Measurements from ENCODE around the gene TXNRD3.

TXNRD3 gene

DNA sequence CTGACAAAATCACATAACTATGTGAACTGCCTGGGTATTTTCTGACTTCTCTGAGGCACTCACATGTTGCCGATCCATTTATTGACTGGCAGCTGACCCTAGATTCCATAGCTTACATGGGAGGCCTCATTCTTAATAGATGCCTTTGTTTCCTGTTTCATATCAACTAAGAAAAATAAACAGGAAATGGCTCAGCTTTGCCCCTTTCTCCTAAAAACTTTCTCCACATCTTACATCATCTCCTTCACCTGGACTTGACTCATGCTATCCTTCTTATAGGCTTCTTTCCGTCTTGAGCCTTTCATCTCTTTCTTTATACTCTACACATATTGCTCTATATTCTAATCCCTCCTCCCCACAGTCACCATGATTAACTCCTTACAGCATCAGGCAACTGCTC is 38.0 kb downstream of the TXNRD3 start:
- no peaks in the 10 kb centered on the region for H3K27me3 ChIP-seq (ENCODE audit: control insufficient read depth in 3 of 3, insufficient read depth in 3 of 3, low read depth in 1 of 3, low read length in 3 of 3)
- H3K9me3 ChIP-seq (replicated peaks in 1 of 2; ENCODE audit: control insufficient read depth in 2 of 2, insufficient read depth in 1 of 2, low read depth in 1 of 2, low read length in 2 of 2): no peaks in the 10 kb centered on the region
- H3K79me1 ChIP-seq (ENCODE audit: low read depth, low read length): no peaks in the 10 kb centered on the region
- no peak overlapping the region for H3K4me3 ChIP-seq (ENCODE audit: low read length in 2 of 2)
- H2AK5ac ChIP-seq (ENCODE audit: low read depth, low read length): no peak overlapping the region
- no CpG with 5 or more reads among the region's 2 CpGs for WGBS, 2 donors (ENCODE audit: extremely low coverage in 2 of 2, insufficient read length in 2 of 2, insufficient replicate concordance in 1 of 2)
- H2BK15ac ChIP-seq (ENCODE audit: low read length): no peak overlapping the region
- H3K27ac ChIP-seq (replicated peaks; ENCODE audit: low read length): no peak overlapping the region
- H3K14ac ChIP-seq (ENCODE audit: low read length): no peak overlapping the region
- H3K4ac ChIP-seq (ENCODE audit: low read length): no peak overlapping the region
- H2AFZ ChIP-seq (ENCODE audit: low read length): no peak overlapping the region
- H3K4me2 ChIP-seq (ENCODE audit: insufficient read depth, low read length, poor library complexity, severe bottlenecking): no peak overlapping the region
- no peak overlapping the region for H2BK12ac ChIP-seq (ENCODE audit: low read length)
- H3K36me3 ChIP-seq (replicated peaks in 1 of 2; ENCODE audit: control insufficient read depth in 2 of 2, insufficient read depth in 2 of 2, low read length in 2 of 2): no peaks in the 10 kb centered on the region
- H2BK5ac ChIP-seq (ENCODE audit: low read length): no peak overlapping the region
- H4K91ac ChIP-seq (ENCODE audit: low read depth, low read length, poor library complexity): no peak overlapping the region
- no peak overlapping the region for H3K9ac ChIP-seq (ENCODE audit: low read depth, low read length, poor library complexity)
- H3K23ac ChIP-seq (ENCODE audit: low read depth, low read length, poor library complexity): no peak overlapping the region
- no peak overlapping the region for H2BK120ac ChIP-seq (ENCODE audit: low read depth, low read length)
- peaks cover 0 to 6% of the 10 kb centered on the region in 2 donors for H3K4me1 ChIP-seq (ENCODE audit: control insufficient read depth in 2 of 2, insufficient read depth in 1 of 2, low read depth in 1 of 2, low read length in 2 of 2)
- no peak overlapping the region for H3K18ac ChIP-seq (ENCODE audit: low read length)
- DNase-seq (ENCODE audit: low spot score): no peak
- no peak overlapping the region for H4K8ac ChIP-seq (ENCODE audit: low read depth, low read length)

DNA sequence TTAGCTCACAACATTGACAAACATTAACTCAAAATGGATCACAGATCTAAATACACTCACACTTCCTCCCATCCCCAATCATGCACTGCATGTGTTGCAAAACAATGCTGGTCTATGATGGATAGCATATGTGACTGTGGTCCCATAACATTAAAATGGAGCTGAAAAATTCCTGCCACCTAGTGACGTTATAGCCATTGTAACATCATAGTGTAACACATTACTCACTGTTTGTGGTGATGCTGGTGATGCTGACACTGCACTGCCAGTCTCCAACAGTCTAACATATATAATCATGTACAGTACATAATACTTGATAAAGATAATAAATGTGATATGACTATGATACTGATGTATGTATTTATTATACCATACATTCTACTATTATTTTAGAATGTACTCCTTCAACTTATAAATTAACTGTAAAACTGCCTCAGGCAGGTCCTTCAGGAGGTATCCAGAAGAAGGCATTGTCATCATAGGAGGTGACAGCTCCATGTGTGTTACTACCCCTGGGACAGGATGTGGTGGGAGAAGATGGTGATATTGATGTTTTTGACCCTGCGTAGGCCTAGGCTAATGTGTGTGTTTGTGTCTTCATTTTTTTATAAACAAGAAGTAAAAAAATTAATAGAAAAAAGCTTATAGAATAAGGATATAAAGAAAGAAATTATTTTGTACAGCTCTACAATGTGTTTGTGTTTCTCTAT is 41.3 kb downstream of the TXNRD3 start:
- H4K91ac ChIP-seq (ENCODE audit: low read depth, low read length, poor library complexity): no peak overlapping the region
- no peak overlapping the region for H3K4ac ChIP-seq (ENCODE audit: low read length)
- H2AFZ ChIP-seq (ENCODE audit: low read length): no peak overlapping the region
- H3K4me2 ChIP-seq (ENCODE audit: insufficient read depth, low read length, poor library complexity, severe bottlenecking): no peak overlapping the region
- H2BK12ac ChIP-seq (ENCODE audit: low read length): no peak overlapping the region
- H3K9me3 ChIP-seq (replicated peaks in 1 of 2; ENCODE audit: control insufficient read depth in 2 of 2, insufficient read depth in 1 of 2, low read depth in 1 of 2, low read length in 2 of 2): no peaks in the 10 kb centered on the region
- no peak overlapping the region for H3K27ac ChIP-seq (replicated peaks; ENCODE audit: low read length)
- H2BK120ac ChIP-seq (ENCODE audit: low read depth, low read length): no peak overlapping the region
- no peak overlapping the region for H2AK5ac ChIP-seq (ENCODE audit: low read depth, low read length)
- no peak overlapping the region for H3K14ac ChIP-seq (ENCODE audit: low read length)
- peaks cover 1 to 15% of the 10 kb centered on the region in 2 donors for H3K36me3 ChIP-seq (replicated peaks in 1 of 2; ENCODE audit: control insufficient read depth in 2 of 2, insufficient read depth in 2 of 2, low read length in 2 of 2)
- H4K8ac ChIP-seq (ENCODE audit: low read depth, low read length): no peak overlapping the region
- H3K79me1 ChIP-seq (ENCODE audit: low read depth, low read length): no peaks in the 10 kb centered on the region
- H3K23ac ChIP-seq (ENCODE audit: low read depth, low read length, poor library complexity): no peak overlapping the region
- H3K9ac ChIP-seq (ENCODE audit: low read depth, low read length, poor library complexity): no peak overlapping the region
- H2BK5ac ChIP-seq (ENCODE audit: low read length): no peak overlapping the region
- H3K18ac ChIP-seq (ENCODE audit: low read length): no peak overlapping the region
- no peak for DNase-seq (ENCODE audit: low spot score)
- H2BK15ac ChIP-seq (ENCODE audit: low read length): no peak overlapping the region
- no peak overlapping the region for H3K4me3 ChIP-seq (ENCODE audit: low read length in 2 of 2)
- WGBS, 2 donors (ENCODE audit: extremely low coverage in 2 of 2, insufficient read length in 2 of 2, insufficient replicate concordance in 1 of 2): no CpG with 5 or more reads among the region's 2 CpGs
- H3K27me3 ChIP-seq (ENCODE audit: control insufficient read depth in 3 of 3, insufficient read depth in 3 of 3, low read depth in 1 of 3, low read length in 3 of 3): no peaks in the 10 kb centered on the region
- no peaks in the 10 kb centered on the region for H3K4me1 ChIP-seq (ENCODE audit: control insufficient read depth in 2 of 2, insufficient read depth in 1 of 2, low read depth in 1 of 2, low read length in 2 of 2)

DNA sequence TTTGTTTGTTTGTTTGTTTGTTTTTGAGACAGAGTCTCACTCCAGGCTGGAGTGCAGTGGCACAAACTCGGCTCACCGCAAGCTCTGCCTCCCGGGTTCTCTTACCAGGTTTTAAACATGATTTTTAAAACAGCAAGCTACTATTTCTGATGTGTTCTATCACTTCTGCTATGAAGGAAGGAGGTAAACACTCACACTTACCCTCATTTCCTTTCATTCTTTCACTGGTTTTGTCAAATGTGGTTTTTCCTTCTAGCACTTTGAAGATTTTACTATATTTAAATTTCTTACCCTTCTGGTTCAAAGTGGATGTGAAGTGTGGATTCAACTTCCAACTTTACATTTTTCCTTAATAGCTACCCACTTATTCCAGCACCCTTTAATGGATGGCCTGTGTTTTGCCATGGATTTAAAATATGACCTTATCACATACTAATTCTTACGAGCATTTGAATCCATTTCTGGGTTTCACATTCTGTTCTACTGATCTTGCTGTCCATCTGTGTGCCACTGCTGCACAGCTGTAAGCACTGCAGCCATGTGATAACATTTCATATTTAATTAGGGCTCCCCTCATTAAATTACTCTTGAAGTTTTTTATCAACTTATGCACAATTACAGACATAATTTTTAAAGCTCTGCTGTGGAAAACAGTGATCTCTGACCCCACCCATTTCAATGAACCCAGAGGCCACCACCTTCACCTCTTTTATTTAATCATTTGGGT is 42.3 kb downstream of the TXNRD3 start:
- Histone ChIP-seq H2BK12ac (ENCODE audit: low read length) (no peak overlapping the region), H2AK5ac (ENCODE audit: low read depth, low read length) (no peak overlapping the region), H2BK15ac (ENCODE audit: low read length) (no peak overlapping the region), H3K23ac (ENCODE audit: low read depth, low read length, poor library complexity) (no peak overlapping the region), H3K4me2 (ENCODE audit: insufficient read depth, low read length, poor library complexity, severe bottlenecking) (no peak overlapping the region), H3K27ac (replicated peaks; ENCODE audit: low read length) (no peak overlapping the region), H4K91ac (ENCODE audit: low read depth, low read length, poor library complexity) (no peak overlapping the region), H3K4me1 (ENCODE audit: control insufficient read depth in 2 of 2, insufficient read depth in 1 of 2, low read depth in 1 of 2, low read length in 2 of 2) (no peaks in the 10 kb centered on the region), H3K79me1 (ENCODE audit: low read depth, low read length) (no peaks in the 10 kb centered on the region), H3K9ac (ENCODE audit: low read depth, low read length, poor library complexity) (no peak overlapping the region), H3K9me3 (replicated peaks in 1 of 2; ENCODE audit: control insufficient read depth in 2 of 2, insufficient read depth in 1 of 2, low read depth in 1 of 2, low read length in 2 of 2) (no peaks in the 10 kb centered on the region), H2AFZ (ENCODE audit: low read length) (no peak overlapping the region), H2BK120ac (ENCODE audit: low read depth, low read length) (no peak overlapping the region), H3K18ac (ENCODE audit: low read length) (no peak overlapping the region), H3K4me3 (ENCODE audit: low read length in 2 of 2) (no peak overlapping the region), H3K4ac (ENCODE audit: low read length) (no peak overlapping the region), H2BK5ac (ENCODE audit: low read length) (no peak overlapping the region), H4K8ac (ENCODE audit: low read depth, low read length) (no peak overlapping the region), H3K14ac (ENCODE audit: low read length) (no peak overlapping the region), H3K27me3 (ENCODE audit: control insufficient read depth in 3 of 3, insufficient read depth in 3 of 3, low read depth in 1 of 3, low read length in 3 of 3) (no peaks in the 10 kb centered on the region), H3K36me3 (replicated peaks in 1 of 2; ENCODE audit: control insufficient read depth in 2 of 2, insufficient read depth in 2 of 2, low read length in 2 of 2) (peaks cover 1 to 24% of the 10 kb centered on the region in 2 donors)
- no CpG with 5 or more reads among the region's 4 CpGs for WGBS, 2 donors (ENCODE audit: extremely low coverage in 2 of 2, insufficient read length in 2 of 2, insufficient replicate concordance in 1 of 2)
- no peak for DNase-seq (ENCODE audit: low spot score)

DNA sequence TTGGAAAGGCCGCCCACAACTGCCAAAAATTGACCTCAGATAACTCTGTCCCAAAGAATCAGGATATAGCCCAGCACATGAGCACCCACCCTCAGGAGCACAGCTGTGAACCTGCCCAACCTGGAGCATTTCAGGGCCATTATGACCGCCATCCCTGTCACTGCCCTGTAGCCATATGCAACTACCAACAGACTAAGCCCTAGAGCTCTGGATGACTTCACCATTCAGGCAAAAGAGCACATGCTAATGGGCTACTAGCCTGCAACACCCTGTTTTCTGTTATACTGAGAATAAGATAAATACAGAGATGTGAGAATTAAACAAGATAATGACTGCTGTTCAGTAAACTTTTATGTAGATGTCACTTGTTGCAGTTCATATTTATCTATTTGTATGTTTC is 45.0 kb downstream of the TXNRD3 start:
- Histone ChIP-seq H2AK5ac (ENCODE audit: low read depth, low read length) (no peak overlapping the region), H3K4me3 (ENCODE audit: low read length in 2 of 2) (no peak overlapping the region), H3K4ac (ENCODE audit: low read length) (no peak overlapping the region), H4K8ac (ENCODE audit: low read depth, low read length) (no peak overlapping the region), H3K4me1 (ENCODE audit: control insufficient read depth in 2 of 2, insufficient read depth in 1 of 2, low read depth in 1 of 2, low read length in 2 of 2) (no peaks in the 10 kb centered on the region), H3K4me2 (ENCODE audit: insufficient read depth, low read length, poor library complexity, severe bottlenecking) (no peak overlapping the region), H2AFZ (ENCODE audit: low read length) (no peak overlapping the region), H2BK5ac (ENCODE audit: low read length) (no peak overlapping the region), H3K14ac (ENCODE audit: low read length) (no peak overlapping the region), H2BK15ac (ENCODE audit: low read length) (no peak overlapping the region), H3K9ac (ENCODE audit: low read depth, low read length, poor library complexity) (no peak overlapping the region), H2BK12ac (ENCODE audit: low read length) (no peak overlapping the region), H3K27me3 (ENCODE audit: control insufficient read depth in 3 of 3, insufficient read depth in 3 of 3, low read depth in 1 of 3, low read length in 3 of 3) (no peaks in the 10 kb centered on the region), H4K91ac (ENCODE audit: low read depth, low read length, poor library complexity) (no peak overlapping the region), H3K27ac (replicated peaks; ENCODE audit: low read length) (no peak overlapping the region), H3K79me1 (ENCODE audit: low read depth, low read length) (no peaks in the 10 kb centered on the region), H3K9me3 (replicated peaks in 1 of 2; ENCODE audit: control insufficient read depth in 2 of 2, insufficient read depth in 1 of 2, low read depth in 1 of 2, low read length in 2 of 2) (no peaks in the 10 kb centered on the region), H2BK120ac (ENCODE audit: low read depth, low read length) (no peak overlapping the region), H3K23ac (ENCODE audit: low read depth, low read length, poor library complexity) (no peak overlapping the region), H3K36me3 (replicated peaks in 1 of 2; ENCODE audit: control insufficient read depth in 2 of 2, insufficient read depth in 2 of 2, low read length in 2 of 2) (peaks cover 1 to 34% of the 10 kb centered on the region in 2 donors), H3K18ac (ENCODE audit: low read length) (no peak overlapping the region)
- DNase-seq (ENCODE audit: low spot score): no peak
- WGBS, 2 donors (ENCODE audit: extremely low coverage in 2 of 2, insufficient read length in 2 of 2, insufficient replicate concordance in 1 of 2): no CpG with 5 or more reads among the region's 2 CpGs
